Ishikawa (cell line): ENCODE measurements around the gene TNFSF12.

ENCODE experiments used
- CEBPB ChIP-seq: IDR thresholded peaks from 2 replicates; pipeline ENCODE4 v1.6.1; 2012
- CREB1 ChIP-seq: IDR thresholded peaks from 2 replicates; pipeline ENCODE4 v1.6.1; 2012; ENCODE audit warnings: low read depth
- EGR1 ChIP-seq: IDR thresholded peaks from 2 replicates; pipeline ENCODE4 v1.6.1; 2012
- EP300 ChIP-seq: IDR thresholded peaks from 2 replicates; pipeline ENCODE4 v1.6.1; 2012; ENCODE audit warnings: borderline replicate concordance
- FOXM1 ChIP-seq: IDR thresholded peaks from 2 replicates; pipeline ENCODE4 v1.6.1; 2012; ENCODE audit warnings: low read depth, borderline replicate concordance
- NFIC ChIP-seq: IDR thresholded peaks from 2 replicates; pipeline ENCODE4 v1.6.1; 2012
- RAD21 ChIP-seq: IDR thresholded peaks from 2 replicates; pipeline ENCODE4 v1.6.1; 2012; ENCODE audit warnings: low read depth
- TAF1 ChIP-seq: IDR thresholded peaks from 2 replicates; pipeline ENCODE4 v1.6.1; 2012; ENCODE audit warnings: low read depth, mild to moderate bottlenecking
- TCF12 ChIP-seq: IDR thresholded peaks from 2 replicates; pipeline ENCODE4 v1.6.1; 2012; ENCODE audit warnings: low read depth
- TEAD4 ChIP-seq: IDR thresholded peaks from 2 replicates; pipeline ENCODE4 v1.6.1; 2012
- YY1 ChIP-seq: IDR thresholded peaks from 2 replicates; pipeline ENCODE4 v1.6.1; 2012; ENCODE audit warnings: low read depth
- ZBTB7A ChIP-seq: IDR thresholded peaks from 2 replicates; pipeline ENCODE4 v1.6.1; 2012; ENCODE audit warnings: low read depth
- TF ChIP-seq, protein P1 (sequence below): IDR thresholded peaks from 2 replicates; pipeline ENCODE4 v1.6.1; 2012
- TF ChIP-seq, protein P2 (sequence below): IDR thresholded peaks from 2 replicates; pipeline ENCODE4 v1.6.1; 2012; ENCODE audit warnings: low read depth, mild to moderate bottlenecking
- TF ChIP-seq, protein P3 (sequence below): IDR thresholded peaks from 2 replicates; pipeline ENCODE4 v1.6.1; 2012

TNFSF12 gene

DNA sequence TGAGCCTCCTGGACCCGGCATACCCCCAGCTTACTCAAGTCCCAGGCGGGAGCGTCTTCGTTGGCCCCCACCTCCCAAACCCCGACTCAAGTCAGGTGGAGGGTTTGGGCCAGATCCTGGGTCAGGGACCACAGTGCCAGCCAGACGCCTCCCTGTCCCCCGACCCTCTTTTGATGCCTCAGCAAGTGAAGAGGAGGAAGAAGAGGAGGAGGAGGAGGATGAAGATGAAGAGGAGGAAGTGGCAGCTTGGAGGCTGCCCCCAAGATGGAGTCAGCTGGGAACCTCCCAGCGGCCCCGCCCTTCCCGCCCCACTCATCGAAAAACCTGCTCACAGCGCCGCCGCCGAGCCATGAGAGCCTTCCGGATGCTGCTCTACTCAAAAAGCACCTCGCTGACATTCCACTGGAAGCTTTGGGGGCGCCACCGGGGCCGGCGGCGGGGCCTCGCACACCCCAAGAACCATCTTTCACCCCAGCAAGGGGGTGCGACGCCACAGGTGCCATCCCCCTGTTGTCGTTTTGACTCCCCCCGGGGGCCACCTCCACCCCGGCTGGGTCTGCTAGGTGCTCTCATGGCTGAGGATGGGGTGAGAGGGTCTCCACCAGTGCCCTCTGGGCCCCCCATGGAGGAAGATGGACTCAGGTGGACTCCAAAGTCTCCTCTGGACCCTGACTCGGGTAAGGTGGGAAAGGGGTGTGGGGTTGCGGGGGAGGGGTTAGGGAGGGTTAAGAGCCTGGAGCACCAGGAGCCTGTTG is 14.4 kb downstream of the TNFSF12 start:
- TF ChIP-seq EGR1: no peak

DNA sequence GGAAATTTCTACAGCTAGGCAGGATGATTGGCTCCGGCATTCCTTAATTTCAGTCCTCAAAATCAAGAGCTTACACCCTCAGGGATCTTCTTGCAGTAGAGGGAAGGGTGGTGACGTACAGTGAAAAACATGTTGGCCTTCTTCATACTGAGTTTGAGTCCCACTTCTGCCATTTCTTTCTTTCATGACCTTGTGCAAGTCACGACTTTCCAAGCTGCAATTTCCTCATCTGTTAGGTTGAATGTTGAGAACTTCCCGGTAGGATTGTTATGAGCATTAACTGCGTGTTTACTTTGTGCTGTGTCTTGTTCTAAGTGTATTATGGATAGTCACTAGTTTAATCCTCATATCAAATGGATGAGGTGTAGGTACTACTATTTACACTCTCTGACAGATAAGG is 20.7 kb downstream of the TNFSF12 start:
- TF ChIP-seq TAF1 (no peak), CEBPB (no peak), CREB1 (no peak)

DNA sequence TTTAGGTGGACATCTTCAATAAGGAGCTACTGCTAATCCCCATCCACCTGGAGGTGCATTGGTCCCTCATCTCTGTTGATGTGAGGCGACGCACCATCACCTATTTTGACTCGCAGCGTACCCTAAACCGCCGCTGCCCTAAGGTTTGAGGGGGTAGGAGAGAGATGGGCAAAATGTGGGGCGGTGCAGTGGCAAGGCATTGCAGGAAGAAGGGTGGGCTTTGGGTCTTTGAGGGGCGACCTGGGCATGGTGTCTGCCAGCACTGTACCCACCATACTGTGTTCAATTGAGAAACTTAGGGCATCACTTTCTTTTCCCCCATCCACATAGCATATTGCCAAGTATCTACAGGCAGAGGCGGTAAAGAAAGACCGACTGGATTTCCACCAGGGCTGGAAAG is 21.5 kb downstream of the TNFSF12 start:
- TF ChIP-seq, protein P1, sequence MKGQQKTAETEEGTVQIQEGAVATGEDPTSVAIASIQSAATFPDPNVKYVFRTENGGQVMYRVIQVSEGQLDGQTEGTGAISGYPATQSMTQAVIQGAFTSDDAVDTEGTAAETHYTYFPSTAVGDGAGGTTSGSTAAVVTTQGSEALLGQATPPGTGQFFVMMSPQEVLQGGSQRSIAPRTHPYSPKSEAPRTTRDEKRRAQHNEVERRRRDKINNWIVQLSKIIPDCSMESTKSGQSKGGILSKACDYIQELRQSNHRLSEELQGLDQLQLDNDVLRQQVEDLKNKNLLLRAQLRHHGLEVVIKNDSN: no peak
- no peak for TF ChIP-seq EGR1
- no peak for TF ChIP-seq NFIC
- TF ChIP-seq ZBTB7A: no peak
- TF ChIP-seq EP300: no peak
- TF ChIP-seq TAF1: no peak
- TF ChIP-seq CEBPB: no peak
- TF ChIP-seq TEAD4: no peak

DNA sequence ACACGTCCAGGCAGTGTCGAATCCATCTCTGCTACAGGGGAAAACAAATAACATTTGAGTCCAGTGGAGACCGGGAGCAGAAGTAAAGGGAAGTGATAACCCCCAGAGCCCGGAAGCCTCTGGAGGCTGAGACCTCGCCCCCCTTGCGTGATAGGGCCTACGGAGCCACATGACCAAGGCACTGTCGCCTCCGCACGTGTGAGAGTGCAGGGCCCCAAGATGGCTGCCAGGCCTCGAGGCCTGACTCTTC is 23.4 kb downstream of the TNFSF12 start:
- TF ChIP-seq, protein P2, sequence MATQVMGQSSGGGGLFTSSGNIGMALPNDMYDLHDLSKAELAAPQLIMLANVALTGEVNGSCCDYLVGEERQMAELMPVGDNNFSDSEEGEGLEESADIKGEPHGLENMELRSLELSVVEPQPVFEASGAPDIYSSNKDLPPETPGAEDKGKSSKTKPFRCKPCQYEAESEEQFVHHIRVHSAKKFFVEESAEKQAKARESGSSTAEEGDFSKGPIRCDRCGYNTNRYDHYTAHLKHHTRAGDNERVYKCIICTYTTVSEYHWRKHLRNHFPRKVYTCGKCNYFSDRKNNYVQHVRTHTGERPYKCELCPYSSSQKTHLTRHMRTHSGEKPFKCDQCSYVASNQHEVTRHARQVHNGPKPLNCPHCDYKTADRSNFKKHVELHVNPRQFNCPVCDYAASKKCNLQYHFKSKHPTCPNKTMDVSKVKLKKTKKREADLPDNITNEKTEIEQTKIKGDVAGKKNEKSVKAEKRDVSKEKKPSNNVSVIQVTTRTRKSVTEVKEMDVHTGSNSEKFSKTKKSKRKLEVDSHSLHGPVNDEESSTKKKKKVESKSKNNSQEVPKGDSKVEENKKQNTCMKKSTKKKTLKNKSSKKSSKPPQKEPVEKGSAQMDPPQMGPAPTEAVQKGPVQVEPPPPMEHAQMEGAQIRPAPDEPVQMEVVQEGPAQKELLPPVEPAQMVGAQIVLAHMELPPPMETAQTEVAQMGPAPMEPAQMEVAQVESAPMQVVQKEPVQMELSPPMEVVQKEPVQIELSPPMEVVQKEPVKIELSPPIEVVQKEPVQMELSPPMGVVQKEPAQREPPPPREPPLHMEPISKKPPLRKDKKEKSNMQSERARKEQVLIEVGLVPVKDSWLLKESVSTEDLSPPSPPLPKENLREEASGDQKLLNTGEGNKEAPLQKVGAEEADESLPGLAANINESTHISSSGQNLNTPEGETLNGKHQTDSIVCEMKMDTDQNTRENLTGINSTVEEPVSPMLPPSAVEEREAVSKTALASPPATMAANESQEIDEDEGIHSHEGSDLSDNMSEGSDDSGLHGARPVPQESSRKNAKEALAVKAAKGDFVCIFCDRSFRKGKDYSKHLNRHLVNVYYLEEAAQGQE: no peak
- TF ChIP-seq YY1 (peak; percentile 94), EGR1 (peak; percentile 69; the same call in 1 of the 2 replicates), TCF12 (no peak)
- TF ChIP-seq, protein P3, sequence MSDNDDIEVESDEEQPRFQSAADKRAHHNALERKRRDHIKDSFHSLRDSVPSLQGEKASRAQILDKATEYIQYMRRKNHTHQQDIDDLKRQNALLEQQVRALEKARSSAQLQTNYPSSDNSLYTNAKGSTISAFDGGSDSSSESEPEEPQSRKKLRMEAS: peak; percentile 100
- TF ChIP-seq, protein P1: peak; percentile 97

DNA sequence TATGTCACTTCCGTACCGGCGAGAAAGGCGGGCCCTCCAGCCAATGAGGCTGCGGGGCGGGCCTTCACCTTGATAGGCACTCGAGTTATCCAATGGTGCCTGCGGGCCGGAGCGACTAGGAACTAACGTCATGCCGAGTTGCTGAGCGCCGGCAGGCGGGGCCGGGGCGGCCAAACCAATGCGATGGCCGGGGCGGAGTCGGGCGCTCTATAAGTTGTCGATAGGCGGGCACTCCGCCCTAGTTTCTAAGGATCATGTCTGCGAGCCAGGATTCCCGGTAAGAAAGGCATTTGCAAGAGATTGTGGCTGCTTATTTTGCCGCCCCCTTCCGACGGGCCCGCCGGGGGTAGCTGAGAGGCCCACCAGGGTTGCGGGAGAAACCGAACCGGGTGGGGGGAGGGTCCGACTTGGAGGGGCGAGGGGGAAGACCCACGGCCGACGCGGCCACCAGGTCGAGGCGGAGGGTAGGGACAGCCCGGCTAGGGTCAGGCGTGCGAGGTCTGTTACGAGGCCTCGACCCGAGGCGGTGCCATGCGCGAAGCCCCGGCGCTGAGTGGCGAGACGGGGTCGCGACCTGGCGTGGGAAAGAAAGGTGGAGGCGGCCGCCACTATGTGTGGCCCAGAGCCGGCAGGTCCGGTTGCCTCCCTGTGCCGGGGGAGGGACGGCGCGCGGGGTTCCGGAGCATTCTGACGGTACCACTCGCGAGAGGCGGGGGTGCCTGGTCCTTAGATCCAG is 23.9 kb downstream of the TNFSF12 start:
- no peak for TF ChIP-seq RAD21
- peak; percentile 57; the same call in 1 of the 2 replicates for TF ChIP-seq TCF12
- TF ChIP-seq EGR1: no peak; the same call in 1 of the 2 replicates
- TF ChIP-seq, protein P1: no peak
- no peak for TF ChIP-seq ZBTB7A
- TF ChIP-seq NFIC: peak; percentile 3; the same call in 1 of the 2 replicates
- peak; percentile 96 for TF ChIP-seq CREB1
- 0 out of 2 replicates have a peak, but pooled peaks have one; percentile 3 for TF ChIP-seq TEAD4
- no peak for TF ChIP-seq FOXM1
- TF ChIP-seq, protein P3: no peak
- TF ChIP-seq, protein P2: no peak
- TF ChIP-seq YY1: peak; percentile 90
- peak; percentile 88 for TF ChIP-seq TAF1
- TF ChIP-seq EP300: 0 out of 2 replicates have a peak, but pooled peaks have one; percentile 8
